GM19240 (cell line): ENCODE results near the gene APOL4.
"Not testable (repeated sequence)": the region's sequence is repeated elsewhere in the genome, so short reads cannot be mapped to it uniquely, and the experiment has no call there.

Experiments used
- DNase-seq: peaks from one replicate; pipeline ENCODE4 v3.0.0; 2011; ENCODE audit warnings: low spot score; ENCODE audit not compliant: insufficient read length

APOL4 gene

GRCh38 chr22:36156119-36156514 lies 45.5 kb downstream of the APOL4 start:
- no peak for DNase-seq

- no peak for DNase-seq
Measured at GRCh38 chr22:36155702-36156101, 45.9 kb downstream of the APOL4 start.

DNA sequence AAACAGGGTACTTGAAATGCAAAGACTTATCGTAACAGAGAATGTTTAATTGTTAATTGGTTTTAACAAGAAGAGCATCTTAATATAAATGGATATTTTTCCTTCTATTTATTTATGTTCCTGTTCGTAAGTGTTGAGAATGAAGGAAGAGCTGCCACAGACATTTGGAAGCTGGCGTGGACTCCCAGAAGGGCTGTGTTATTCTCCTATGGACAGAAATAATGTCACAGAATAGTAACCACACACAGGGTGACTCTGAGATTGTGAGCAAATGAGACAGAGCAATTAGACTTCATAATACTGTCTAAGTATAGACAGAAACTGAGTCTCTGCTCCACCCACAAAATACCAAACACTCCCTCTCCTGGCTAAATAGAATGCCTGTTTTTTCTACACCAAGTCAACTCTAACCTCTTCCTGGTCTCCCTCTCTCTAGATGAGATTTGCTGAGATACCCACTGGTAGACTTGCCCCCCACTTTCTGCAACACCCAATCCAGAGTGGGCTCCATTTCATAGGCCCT lies 47.1 kb downstream of the APOL4 start:
- DNase-seq, result no peak

DNA sequence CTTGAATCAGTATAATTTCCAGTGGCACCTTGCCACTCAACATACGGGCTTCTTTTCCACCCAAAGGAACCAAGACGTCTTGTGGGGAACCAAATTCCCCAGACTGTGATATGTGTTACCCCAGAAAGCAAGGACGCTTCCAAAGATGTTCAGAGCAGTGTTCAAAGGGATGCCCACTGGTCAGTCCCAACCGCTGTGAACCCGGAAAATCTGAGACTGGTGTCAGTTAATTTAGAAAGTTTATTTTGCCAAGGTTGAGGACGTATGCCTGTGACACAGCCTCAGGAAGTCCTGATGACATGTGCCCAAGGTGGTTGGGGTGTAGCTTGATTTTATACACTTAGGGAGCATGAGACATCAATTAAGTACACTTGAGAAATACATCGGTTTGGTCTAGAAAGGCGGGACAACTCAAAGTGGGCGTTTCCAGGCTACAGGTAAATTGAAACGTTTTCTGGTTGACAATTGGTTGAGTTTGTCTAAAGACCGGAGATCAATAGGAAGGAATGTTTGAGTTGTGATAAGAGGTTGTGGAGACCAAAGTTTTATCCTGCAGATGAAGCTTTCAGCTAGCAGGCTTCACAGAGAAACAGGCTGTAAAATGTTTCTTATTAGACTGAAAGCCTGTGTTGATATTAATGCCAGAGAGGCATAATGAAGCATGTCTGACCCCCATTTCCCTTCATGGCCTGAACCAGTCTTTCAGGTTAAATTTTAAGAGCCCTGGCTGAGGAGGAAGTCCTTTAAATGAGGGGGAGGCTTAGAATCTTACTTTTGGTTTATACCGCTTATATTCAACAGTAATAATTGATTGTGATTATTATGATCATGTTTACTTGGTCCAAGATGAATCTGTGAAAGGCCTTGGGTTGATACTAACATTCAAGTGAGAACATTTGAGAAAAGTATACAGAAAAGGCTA lies 47.8 kb downstream of the APOL4 start:
- no peak for DNase-seq

- not testable (repeated sequence) for DNase-seq
Measured at GRCh38 chr22:36152821-36153220, 48.8 kb downstream of the APOL4 start.

- DNase-seq, result no peak
Measured at GRCh38 chr22:36152088-36152487, 49.5 kb downstream of the APOL4 start.

- no peak for DNase-seq
Measured at GRCh38 chr22:36151006-36151595, 50.5 kb downstream of the APOL4 start.

- no peak for DNase-seq
Measured at GRCh38 chr22:36149441-36149840, 52.2 kb downstream of the APOL4 start.

DNA sequence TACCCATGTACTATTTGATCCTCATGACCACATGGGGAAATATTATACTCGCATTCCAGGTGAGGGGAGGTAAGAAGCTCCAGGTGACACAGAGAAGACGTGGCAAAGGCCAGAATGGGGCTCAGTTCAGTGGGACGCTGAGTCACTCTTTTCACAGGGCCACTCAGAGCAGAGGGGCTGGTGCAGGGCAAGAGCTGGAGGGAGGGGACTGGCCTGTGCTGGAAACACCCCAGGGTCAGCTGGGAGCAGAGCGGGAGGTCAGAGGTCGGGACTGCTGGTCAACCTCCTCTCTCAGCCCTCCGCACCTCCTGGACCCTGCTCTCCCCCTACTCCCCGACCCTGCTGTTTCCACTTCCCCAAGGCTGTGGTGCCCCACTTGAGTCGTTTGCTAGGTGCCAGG lies 53.2 kb downstream of the APOL4 start:
- DNase-seq, result no peak

DNA sequence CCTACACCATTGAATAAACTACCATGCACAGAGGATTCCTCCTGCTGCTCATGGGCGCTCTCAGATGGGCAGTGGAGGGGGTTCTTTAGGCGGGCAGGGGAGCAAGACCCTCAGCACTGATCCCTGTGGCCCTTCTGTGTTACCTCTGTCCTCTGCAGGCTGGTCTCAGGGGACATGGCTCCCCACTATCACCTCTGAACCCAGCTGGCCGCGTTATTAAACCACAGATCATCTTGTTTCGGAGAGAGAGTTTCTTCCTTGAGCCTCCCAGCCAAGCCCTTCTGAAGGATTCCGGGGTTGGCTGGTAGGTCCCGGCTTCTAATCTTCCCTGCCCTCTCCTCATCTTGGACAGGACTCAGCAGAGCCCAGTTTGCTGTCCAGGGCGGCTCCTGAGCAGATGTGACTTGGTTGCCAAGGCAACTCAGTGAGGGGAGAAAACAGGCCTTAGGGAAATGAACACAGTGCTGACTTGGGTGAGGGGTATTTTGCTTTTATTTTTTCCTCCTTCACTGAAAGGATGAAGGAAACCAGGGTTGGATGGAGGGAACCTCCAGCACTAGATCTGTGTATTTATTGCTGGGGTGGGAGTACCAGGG lies 54.3 kb downstream of the APOL4 start:
- no peak for DNase-seq

- DNase-seq, result no peak
Measured at GRCh38 chr22:36145881-36146280, 55.7 kb downstream of the APOL4 start.

DNA sequence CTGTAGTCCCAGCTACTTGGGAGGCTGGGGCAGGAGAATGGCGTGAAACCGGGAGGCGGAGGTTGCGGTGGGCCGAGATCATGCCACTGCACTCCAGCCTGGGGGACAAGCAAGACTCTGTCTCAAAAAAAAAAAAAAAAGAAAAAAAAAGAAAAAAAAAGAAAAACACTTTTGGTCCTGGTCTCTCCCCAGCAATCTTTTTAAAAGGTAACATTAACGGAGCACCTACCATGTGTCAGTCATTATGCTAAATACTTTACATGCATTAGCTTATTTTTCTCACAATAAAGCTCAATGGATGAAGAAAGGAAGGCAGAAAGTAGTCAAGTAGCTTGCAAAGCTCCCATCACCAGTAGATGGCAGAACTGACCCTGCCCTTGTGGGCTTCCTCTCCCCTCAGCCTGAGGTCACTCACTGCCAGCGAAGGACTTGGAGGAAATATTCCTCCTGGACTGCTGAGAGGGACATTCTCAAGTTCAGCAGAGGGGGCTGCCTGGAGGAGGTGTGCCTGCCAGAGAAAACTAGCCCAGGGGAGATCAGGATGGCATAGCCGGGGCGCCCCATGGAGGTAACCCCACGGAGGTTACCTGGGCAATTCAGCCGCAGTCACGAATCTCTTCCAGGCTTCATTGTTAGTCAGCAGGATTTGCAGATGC lies 56.6 kb downstream of the APOL4 start:
- no peak for DNase-seq

- DNase-seq, result no peak
Measured at GRCh38 chr22:36143956-36144355, 57.7 kb downstream of the APOL4 start.

GRCh38 chr22:36143066-36143815 lies 58.4 kb downstream of the APOL4 start:
- no peak for DNase-seq

- no peak for DNase-seq
Measured at GRCh38 chr22:36141481-36141880, 60.1 kb downstream of the APOL4 start.
